Neural cell (in vitro differentiated cells): Measurements from ENCODE around the gene PLA2G4B.

Source experiments
- CTCF ChIP-seq: fragments of 450-650 bp; IDR thresholded peaks from 2 replicates; pipeline ENCODE4 v1.5.1; 2014; ENCODE audit warnings: antibody characterized with exemption, mild to moderate bottlenecking, moderate library complexity; ENCODE audit not compliant: poor library complexity, severe bottlenecking
- POLR2AphosphoS5 ChIP-seq: IDR thresholded peaks from 2 replicates; pipeline ENCODE4 v1.6.1; 2012
- TAF1 ChIP-seq: IDR thresholded peaks from 2 replicates; pipeline ENCODE4 v1.6.1; 2012; ENCODE audit warnings: low read depth
- TF ChIP-seq, protein P1 (sequence below): IDR thresholded peaks from 2 replicates; pipeline ENCODE4 v1.6.1; 2012; ENCODE audit warnings: borderline replicate concordance

DNA sequence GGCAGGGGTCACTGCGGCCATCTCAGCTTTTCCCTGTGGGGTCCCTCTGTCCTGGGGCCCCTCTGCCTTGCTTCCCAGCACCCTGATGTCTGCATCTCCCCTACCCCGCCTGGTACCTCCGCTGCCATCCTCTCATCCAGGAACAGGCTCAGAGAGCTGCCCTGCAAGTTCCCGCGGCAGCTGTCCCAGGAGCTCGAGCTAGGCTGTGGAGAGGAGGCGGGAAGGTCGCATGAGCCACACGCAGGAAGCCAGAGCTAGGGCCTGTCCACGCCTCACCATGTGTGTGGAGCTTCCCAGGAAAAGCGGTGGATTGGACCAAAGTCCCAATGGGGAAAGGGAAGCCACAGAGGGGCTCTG lies 12.5 kb downstream of the PLA2G4B start:
- TF ChIP-seq CTCF (no peak), TAF1 (no peak), POLR2AphosphoS5 (no peak)
- TF ChIP-seq, protein P1, sequence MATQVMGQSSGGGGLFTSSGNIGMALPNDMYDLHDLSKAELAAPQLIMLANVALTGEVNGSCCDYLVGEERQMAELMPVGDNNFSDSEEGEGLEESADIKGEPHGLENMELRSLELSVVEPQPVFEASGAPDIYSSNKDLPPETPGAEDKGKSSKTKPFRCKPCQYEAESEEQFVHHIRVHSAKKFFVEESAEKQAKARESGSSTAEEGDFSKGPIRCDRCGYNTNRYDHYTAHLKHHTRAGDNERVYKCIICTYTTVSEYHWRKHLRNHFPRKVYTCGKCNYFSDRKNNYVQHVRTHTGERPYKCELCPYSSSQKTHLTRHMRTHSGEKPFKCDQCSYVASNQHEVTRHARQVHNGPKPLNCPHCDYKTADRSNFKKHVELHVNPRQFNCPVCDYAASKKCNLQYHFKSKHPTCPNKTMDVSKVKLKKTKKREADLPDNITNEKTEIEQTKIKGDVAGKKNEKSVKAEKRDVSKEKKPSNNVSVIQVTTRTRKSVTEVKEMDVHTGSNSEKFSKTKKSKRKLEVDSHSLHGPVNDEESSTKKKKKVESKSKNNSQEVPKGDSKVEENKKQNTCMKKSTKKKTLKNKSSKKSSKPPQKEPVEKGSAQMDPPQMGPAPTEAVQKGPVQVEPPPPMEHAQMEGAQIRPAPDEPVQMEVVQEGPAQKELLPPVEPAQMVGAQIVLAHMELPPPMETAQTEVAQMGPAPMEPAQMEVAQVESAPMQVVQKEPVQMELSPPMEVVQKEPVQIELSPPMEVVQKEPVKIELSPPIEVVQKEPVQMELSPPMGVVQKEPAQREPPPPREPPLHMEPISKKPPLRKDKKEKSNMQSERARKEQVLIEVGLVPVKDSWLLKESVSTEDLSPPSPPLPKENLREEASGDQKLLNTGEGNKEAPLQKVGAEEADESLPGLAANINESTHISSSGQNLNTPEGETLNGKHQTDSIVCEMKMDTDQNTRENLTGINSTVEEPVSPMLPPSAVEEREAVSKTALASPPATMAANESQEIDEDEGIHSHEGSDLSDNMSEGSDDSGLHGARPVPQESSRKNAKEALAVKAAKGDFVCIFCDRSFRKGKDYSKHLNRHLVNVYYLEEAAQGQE = no peak
